IMR-90 (cell line): ENCODE data around the gene ZFP90. TPM values are rescaled to one million over a fixed set of nuclear protein-coding genes. Genes with fewer than 3 reads are reported as not detected.

Experiments
- ATAC-seq: fragments of 200-7000 bp; cut with Tn5 transposase; 2 replicates; pipeline ENCODE4 v1.9.1; 2020; ENCODE audit warnings: low read depth, mild to moderate bottlenecking, moderate library complexity
- BruUV-seq: library from RNA; stranded (reverse); fragments of 400-500 nt; replicated peaks from 2 replicates; lab custom pipeline; 2021; lab: Mats Ljungman, UMichigan
- CTCF ChIA-PET: fragments of 300-600 bp; formaldehyde crosslinking; extraction: SDS; loops from one replicate; lab custom pipeline; 2021; ENCODE audit warnings: antibody characterized with exemption; lab: Yijun Ruan, JAX
- POLR2A ChIA-PET: fragments of 300-600 bp; sonication (Branson Sonifier 250); formaldehyde crosslinking; loops from one replicate; lab custom pipeline; 2022; ENCODE audit warnings: antibody characterized with exemption; ENCODE audit not compliant: unreplicated experiment; lab: Charles Lee
- DNase-seq: peaks from one replicate; pipeline ENCODE4 v3.0.0; 2013
- H2AFZ ChIP-seq: replicated peaks from 2 replicates; pipeline ENCODE3; 2013; ENCODE audit warnings: low read length, mild to moderate bottlenecking; ENCODE audit not compliant: poor library complexity
- H2AK5ac ChIP-seq: 2 replicates; pipeline ENCODE4 v1.6.1; 2013; ENCODE audit warnings: low read depth, low read length, inconsistent platforms
- H2AK9ac ChIP-seq: replicated peaks from 2 replicates; pipeline ENCODE3; 2013; ENCODE audit warnings: mild to moderate bottlenecking, low read depth, low read length, moderate library complexity; ENCODE audit not compliant: poor library complexity
- H2BK120ac ChIP-seq: 2 replicates; pipeline ENCODE4 v1.6.1; 2013; ENCODE audit warnings: low read depth, low read length, inconsistent platforms
- H2BK15ac ChIP-seq: 3 replicates; pipeline ENCODE4 v1.6.1; 2013; ENCODE audit warnings: low read depth, low read length, inconsistent platforms
- H2BK20ac ChIP-seq: 2 replicates; pipeline ENCODE4 v1.6.1; 2013; ENCODE audit warnings: low read depth, mild to moderate bottlenecking, inconsistent platforms, low read length, moderate library complexity
- H2BK5ac ChIP-seq: 2 replicates; pipeline ENCODE4 v1.6.1; 2013; ENCODE audit warnings: mild to moderate bottlenecking, low read depth, low read length, inconsistent platforms; ENCODE audit not compliant: poor library complexity, severe bottlenecking
- H3K14ac ChIP-seq: replicated peaks from 2 replicates; pipeline ENCODE4 v1.6.1; 2013; ENCODE audit warnings: low read depth, low read length, inconsistent platforms
- H3K18ac ChIP-seq: 2 replicates; pipeline ENCODE4 v1.6.1; 2013; ENCODE audit warnings: low read depth, low read length, control low read depth
- H3K23ac ChIP-seq: 2 replicates; pipeline ENCODE4 v1.6.1; 2013; ENCODE audit warnings: low read depth, low read length, inconsistent platforms
- H3K27ac ChIP-seq: 2 replicates; pipeline ENCODE4 v1.5.1; 2013; ENCODE audit warnings: mild to moderate bottlenecking, control low read depth, low read length; ENCODE audit not compliant: insufficient read depth
- H3K27me3 ChIP-seq: 2 replicates; pipeline ENCODE4 v1.6.1; 2013; ENCODE audit warnings: low read length; ENCODE audit not compliant: control insufficient read depth, insufficient read depth
- H3K36me3 ChIP-seq: 2 replicates; pipeline ENCODE4 v1.6.1; 2013; ENCODE audit warnings: low read length, mixed read lengths; ENCODE audit not compliant: control insufficient read depth, insufficient read depth
- H3K4ac ChIP-seq: 2 replicates; pipeline ENCODE4 v1.6.1; 2013; ENCODE audit warnings: low read depth, low read length, inconsistent platforms
- H3K4me1 ChIP-seq: 2 replicates; pipeline ENCODE4 v1.6.1; 2013; ENCODE audit warnings: low read length, mixed read lengths; ENCODE audit not compliant: control insufficient read depth, insufficient read depth
- H3K4me2 ChIP-seq: 2 replicates; pipeline ENCODE4 v1.6.1; 2013; ENCODE audit warnings: low read depth, mild to moderate bottlenecking, control low read depth, low read length, moderate library complexity
- H3K4me3 ChIP-seq: 2 replicates; pipeline ENCODE4 v1.5.1; 2013; ENCODE audit warnings: low read depth, mild to moderate bottlenecking, control low read depth, low read length, moderate library complexity; ENCODE audit not compliant: insufficient read depth
- H3K56ac ChIP-seq: 2 replicates; pipeline ENCODE4 v1.6.1; 2013; ENCODE audit warnings: low read length, inconsistent platforms; ENCODE audit not compliant: insufficient read depth; ENCODE audit errors: extremely low read depth
- H3K79me1 ChIP-seq, 2 experiments: 2 replicates each; pipeline ENCODE4 v1.6.1; 2013; ENCODE audit warnings: low read length in 2 of 2, inconsistent platforms in 1 of 2, low read depth in 1 of 2
- H3K9ac ChIP-seq: 2 replicates; pipeline ENCODE4 v1.6.1; 2013; ENCODE audit warnings: low read depth, low read length, control low read depth
- H3K9me1 ChIP-seq: 2 replicates; pipeline ENCODE4 v1.6.1; 2013; ENCODE audit warnings: low read length, inconsistent platforms; ENCODE audit not compliant: insufficient read depth
- H3K9me3 ChIP-seq: 2 replicates; pipeline ENCODE4 v1.6.1; 2013; ENCODE audit warnings: low read length; ENCODE audit not compliant: control insufficient read depth, insufficient read depth
- H4K20me1 ChIP-seq: 2 replicates; pipeline ENCODE4 v1.6.1; 2013; ENCODE audit warnings: low read length, inconsistent platforms; ENCODE audit not compliant: insufficient read depth
- H4K5ac ChIP-seq: 2 replicates; pipeline ENCODE4 v1.6.1; 2013; ENCODE audit warnings: mild to moderate bottlenecking, low read depth, low read length, control low read depth
- H4K8ac ChIP-seq, 2 experiments: 2 replicates each; pipeline ENCODE4 v1.6.1; 2013; ENCODE audit warnings: low read depth in 2 of 2, low read length in 2 of 2, control low read depth in 1 of 2, inconsistent platforms in 1 of 2
- H4K91ac ChIP-seq: 2 replicates; pipeline ENCODE4 v1.6.1; 2013; ENCODE audit warnings: low read depth, low read length, inconsistent platforms; ENCODE audit not compliant: insufficient read depth
- BHLHE40 ChIP-seq: fragments of 150-350 bp; IDR thresholded peaks from 2 replicates; pipeline ENCODE4 v1.6.1; 2016; ENCODE audit warnings: mild to moderate bottlenecking, low read depth, low read length
- CEBPB ChIP-seq: IDR thresholded peaks from 2 replicates; pipeline ENCODE4 v1.6.1; 2012; ENCODE audit warnings: low read depth, low read length, improper control_type of control experiment
- CHD1 ChIP-seq: IDR thresholded peaks from 2 replicates; pipeline ENCODE4 v1.6.1; 2012; ENCODE audit warnings: low read depth, low read length, improper control_type of control experiment
- MAZ ChIP-seq: IDR thresholded peaks from 2 replicates; pipeline ENCODE4 v1.6.1; 2012; ENCODE audit warnings: low read depth, mild to moderate bottlenecking, low read length, improper control_type of control experiment, moderate library complexity, borderline replicate concordance
- MXI1 ChIP-seq: IDR thresholded peaks from 2 replicates; pipeline ENCODE4 v1.6.1; 2012; ENCODE audit warnings: low read depth, mild to moderate bottlenecking, low read length, moderate library complexity, borderline replicate concordance
- NFE2L2 ChIP-seq: fragments of 150-350 bp; IDR thresholded peaks from 2 replicates; pipeline ENCODE4 v1.6.1; 2016; ENCODE audit warnings: low read depth, mild to moderate bottlenecking, low read length
- POLR2A ChIP-seq: IDR thresholded peaks from 2 replicates; pipeline ENCODE4 v1.6.1; 2012; ENCODE audit warnings: mild to moderate bottlenecking, low read depth, low read length
- RCOR1 ChIP-seq: IDR thresholded peaks from 2 replicates; pipeline ENCODE4 v1.6.1; 2012; ENCODE audit warnings: mild to moderate bottlenecking, low read length, improper control_type of control experiment; ENCODE audit not compliant: insufficient replicate concordance
- RFX5 ChIP-seq: IDR thresholded peaks from 2 replicates; pipeline ENCODE4 v1.8.0; 2012; ENCODE audit warnings: low read depth, mild to moderate bottlenecking, low read length, moderate library complexity
- SMC3 ChIP-seq: fragments of 150-350 bp; IDR thresholded peaks from 2 replicates; pipeline ENCODE4 v1.6.1; 2016; ENCODE audit warnings: low read depth, mild to moderate bottlenecking, antibody characterized with exemption, low read length, moderate library complexity
- WGBS, 2 experiments: methylation state at CpG; one replicate each; pipeline versions ENCODE4 v1.1.5 to v1.1.7; 2013; ENCODE audit warnings: missing lambda C conversion rate in 2 of 2; ENCODE audit not compliant: insufficient read length in 1 of 2; ENCODE audit errors: extremely low coverage in 2 of 2; 5-methylcytosine and 5-hydroxymethylcytosine counted together
- dilution Hi-C: fragments of 300-500 bp; cut with HindIII; formaldehyde crosslinking; loops from one replicate; pipeline ENCODE4 v1.14.3; 2018; ENCODE audit warnings: low sequenced_read_pairs; ENCODE audit not compliant: unreplicated experiment
- in situ Hi-C: fragments of 300-500 bp; cut with MboI; formaldehyde crosslinking; loops from 3 replicates; pipeline ENCODE4 v1.14.3; 2019; ENCODE audit warnings: low sequenced_read_pairs, inconsistent platforms, mixed read lengths
- intact Hi-C: fragments of 100-400 bp; cut with micrococcal nuclease; formaldehyde crosslinking; loops from 2 replicates; pipeline ENCODE4 v1.10.0; 2022
- polyA plus RNA-seq, 3 experiments: library from polyadenylated mRNA; depleted of rRNA; stranded (reverse); fragments of >200 nt; gene quantifications; 2 replicates each; pipeline ENCODE4 v1.2.3, GENCODE V29; 2012; ENCODE audit warnings: low replicate concordance in 1 of 3
- total RNA-seq: library from RNA; depleted of rRNA; stranded (reverse); fragments of >200 nt; gene quantifications from 2 replicates; pipeline ENCODE4 v1.2.3, GENCODE V29; 2012
- TF ChIP-seq, protein P1 (sequence below): fragments of 150-350 bp; IDR thresholded peaks from 2 replicates; pipeline ENCODE4 v1.6.1; 2016; ENCODE audit warnings: low read depth, mild to moderate bottlenecking, low read length, moderate library complexity, borderline replicate concordance

ZFP90 gene
- total and polyA plus RNA-seq, 2 of the 4 experiments (the other 2 are of a cell fraction) = 7.3 to 22.6 TPM

DNA sequence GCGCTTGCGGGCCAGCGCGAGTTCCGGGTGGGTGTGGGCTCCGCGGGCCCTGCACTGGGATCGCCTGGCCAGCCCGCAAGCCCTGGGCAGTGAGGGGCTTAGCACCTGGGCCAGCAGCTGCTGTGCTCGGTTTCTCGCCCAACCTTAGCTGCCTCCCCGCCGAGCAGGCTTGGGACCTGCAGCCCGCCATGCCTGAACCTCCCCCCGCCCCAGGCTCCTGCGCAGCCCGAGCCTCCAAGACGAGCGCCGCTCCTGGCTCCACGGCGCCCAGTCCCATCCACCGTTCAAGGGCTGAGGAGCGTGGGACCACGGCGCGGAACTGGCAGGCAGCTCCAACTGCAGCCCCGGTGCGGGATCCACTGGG lies 12.3 kb upstream of the ZFP90 start:
- no peak overlapping the region for H3K14ac ChIP-seq
- H4K8ac ChIP-seq = no peak overlapping the region
- no peak overlapping the region for H3K23ac ChIP-seq
- no TSS peak for BruUV-seq
- dilution Hi-C loops (no loop called here), intact Hi-C loops (loop anchor here (5.0 kb wide), 1 partner anchor 376 kb away; no protein-coding TSS in a partner anchor), in situ Hi-C loops (loop anchor here (5.0 kb wide), 1 partner anchor 596 kb away; no protein-coding TSS in a partner anchor)
- H4K91ac ChIP-seq = no peak overlapping the region
- 0 out of 2 replicates have a peak, but pooled peaks cover 3% of the 10 kb centered on the region for H3K9me1 ChIP-seq
- H2BK15ac ChIP-seq = no peak overlapping the region
- H3K36me3 ChIP-seq = no peaks in the 10 kb centered on the region
- ChIA-PET CTCF (interaction anchor here (1.1 kb wide), 1 partner anchor 64 kb away, joined by 3 read pairs; no protein-coding TSS in a partner anchor), POLR2A (no interaction called here)
- H3K27me3 ChIP-seq = no peaks in the 10 kb centered on the region
- no peak for DNase-seq
- H3K18ac ChIP-seq = no peak overlapping the region
- H3K9me3 ChIP-seq = 0 out of 2 replicates have a peak, but pooled peaks cover 2% of the 10 kb centered on the region
- peaks cover 0 to 4% of the 10 kb centered on the region in 2 experiments; a peak in 1 of 4 replicates for H3K79me1 ChIP-seq
- no peak overlapping the region for H4K5ac ChIP-seq
- no peak overlapping the region for H2BK20ac ChIP-seq
- no peak overlapping the region for H2AFZ ChIP-seq
- no peak for ATAC-seq
- H3K4ac ChIP-seq = no peak overlapping the region
- no peaks in the 10 kb centered on the region for H4K20me1 ChIP-seq
- no peak overlapping the region for H2BK5ac ChIP-seq
- no peak overlapping the region for H3K4me3 ChIP-seq
- H2BK120ac ChIP-seq = no peak overlapping the region
- WGBS, 2 experiments = no CpG with 5 or more reads among the region's 29 CpGs
- no peak overlapping the region for H3K27ac ChIP-seq
- H3K56ac ChIP-seq = no peak overlapping the region
- no peak overlapping the region for H3K4me2 ChIP-seq
- no peak overlapping the region for H2AK5ac ChIP-seq
- H3K9ac ChIP-seq = no peak overlapping the region
- 0 out of 2 replicates have a peak, but pooled peaks cover 3% of the 10 kb centered on the region for H3K4me1 ChIP-seq
- TF ChIP-seq SMC3 (no peak), BHLHE40 (no peak), MAZ (no peak), CHD1 (no peak), CEBPB (no peak), MXI1 (no peak), RFX5 (no peak), NFE2L2 (no peak), RCOR1 (no peak), POLR2A (no peak)
- TF ChIP-seq, protein P1, sequence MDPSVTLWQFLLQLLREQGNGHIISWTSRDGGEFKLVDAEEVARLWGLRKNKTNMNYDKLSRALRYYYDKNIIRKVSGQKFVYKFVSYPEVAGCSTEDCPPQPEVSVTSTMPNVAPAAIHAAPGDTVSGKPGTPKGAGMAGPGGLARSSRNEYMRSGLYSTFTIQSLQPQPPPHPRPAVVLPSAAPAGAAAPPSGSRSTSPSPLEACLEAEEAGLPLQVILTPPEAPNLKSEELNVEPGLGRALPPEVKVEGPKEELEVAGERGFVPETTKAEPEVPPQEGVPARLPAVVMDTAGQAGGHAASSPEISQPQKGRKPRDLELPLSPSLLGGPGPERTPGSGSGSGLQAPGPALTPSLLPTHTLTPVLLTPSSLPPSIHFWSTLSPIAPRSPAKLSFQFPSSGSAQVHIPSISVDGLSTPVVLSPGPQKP = no peak
- no peak overlapping the region for H2AK9ac ChIP-seq
